Measurements from ENCODE around the gene IMPDH1. TPM values are rescaled to one million over a fixed set of nuclear protein-coding genes. Genes with fewer than 3 reads are reported as not detected.

The IMPDH1 gene
- total RNA-seq, 3 donors from 2014 or later = 31.8 to 68.8 (median 58.2) TPM

GRCh38 chr7:128395748-128396147 lies 14.0 kb downstream of the IMPDH1 start:
- intact Hi-C loops (cut with DNase I; ENCODE audit: low total_unique reads) = no loop called here
- Histone ChIP-seq H3K9me3 (no peaks in the 10 kb centered on the region), H3K4me1 (no peaks in the 10 kb centered on the region), H3K4me3 (no peak overlapping the region), H3K36me3 (no peaks in the 10 kb centered on the region), H3K27ac (no peak overlapping the region), H3K27me3 (no peaks in the 10 kb centered on the region)
- no peak for DNase-seq (ENCODE audit: low spot score in 2 of 2)
- TF ChIP-seq POLR2AphosphoS5 (IDR thresholded peaks at IDR 0.05) (no peak), POLR2A (IDR thresholded peaks at IDR 0.05) (no peak), CTCF (IDR thresholded peaks at IDR 0.05) (no peak)

- Histone ChIP-seq H3K27ac (no peak overlapping the region), H3K27me3 (no peaks in the 10 kb centered on the region), H3K4me1 (no peaks in the 10 kb centered on the region), H3K36me3 (no peaks in the 10 kb centered on the region), H3K9me3 (no peaks in the 10 kb centered on the region), H3K4me3 (no peak overlapping the region)
- no peak for TF ChIP-seq POLR2A (IDR thresholded peaks at IDR 0.05)
- no peak for TF ChIP-seq CTCF (IDR thresholded peaks at IDR 0.05)
- intact Hi-C loops (cut with DNase I; ENCODE audit: low total_unique reads) = no loop called here
- DNase-seq (ENCODE audit: low spot score in 2 of 2) = no peak
Measured at GRCh38 chr7:128394904-128395496, 14.8 kb downstream of the IMPDH1 start.

GRCh38 chr7:128393526-128394330 lies 16.1 kb downstream of the IMPDH1 start:
- H3K9me3 ChIP-seq = no peaks in the 10 kb centered on the region
- intact Hi-C loops (cut with DNase I; ENCODE audit: low total_unique reads) = no loop called here
- H3K36me3 ChIP-seq = no peaks in the 10 kb centered on the region
- TF ChIP-seq POLR2A (IDR thresholded peaks at IDR 0.05) (no peak), CTCF (IDR thresholded peaks at IDR 0.05) (no peak), POLR2AphosphoS5 (IDR thresholded peaks at IDR 0.05) (no peak)
- no peaks in the 10 kb centered on the region for H3K27me3 ChIP-seq
- H3K4me3 ChIP-seq = no peak overlapping the region
- no peaks in the 10 kb centered on the region for H3K4me1 ChIP-seq
- no peak for DNase-seq (ENCODE audit: low spot score in 2 of 2)
- no peak overlapping the region for H3K27ac ChIP-seq

GRCh38 chr7:128392446-128393327 lies 17.1 kb downstream of the IMPDH1 start:
- no peaks in the 10 kb centered on the region for H3K4me1 ChIP-seq
- no peaks in the 10 kb centered on the region for H3K9me3 ChIP-seq
- H3K36me3 ChIP-seq = no peaks in the 10 kb centered on the region
- intact Hi-C loops (cut with DNase I; ENCODE audit: low total_unique reads) = no loop called here
- H3K27ac ChIP-seq = no peak overlapping the region
- H3K27me3 ChIP-seq = no peaks in the 10 kb centered on the region
- DNase-seq (ENCODE audit: low spot score in 2 of 2) = no peak
- H3K4me3 ChIP-seq = no peak overlapping the region
- no peak for TF ChIP-seq POLR2AphosphoS5 (IDR thresholded peaks at IDR 0.05)
- no peak for TF ChIP-seq POLR2A (IDR thresholded peaks at IDR 0.05)
- TF ChIP-seq CTCF (IDR thresholded peaks at IDR 0.05) = no peak
